A673 (cell line): Measurements from ENCODE around the gene TCF12.
"Not testable (repeated sequence)": the region's sequence is repeated elsewhere in the genome, so short reads cannot be mapped to it uniquely, and the experiment has no call there.

Experiments
- EZH2 ChIP-seq: fragments of 200-600 bp; sonication (generic); IDR thresholded peaks from 2 replicates; pipeline ENCODE4 v1.6.1; 2017; ENCODE audit warnings: borderline replicate concordance, low read depth, mild to moderate bottlenecking, mixed read lengths, antibody characterized with exemption, low read length; ENCODE audit not compliant: poor library complexity, severe bottlenecking
- TF ChIP-seq, protein P1 (sequence below): fragments of 300-800, 200-600 bp; sonication (generic); conservative IDR thresholded peaks from 2 replicates; pipeline ENCODE4 v1.5.1; 2017; ENCODE audit warnings: low read depth, mild to moderate bottlenecking, antibody characterized with exemption, low read length, moderate library complexity, mixed read lengths

DNA sequence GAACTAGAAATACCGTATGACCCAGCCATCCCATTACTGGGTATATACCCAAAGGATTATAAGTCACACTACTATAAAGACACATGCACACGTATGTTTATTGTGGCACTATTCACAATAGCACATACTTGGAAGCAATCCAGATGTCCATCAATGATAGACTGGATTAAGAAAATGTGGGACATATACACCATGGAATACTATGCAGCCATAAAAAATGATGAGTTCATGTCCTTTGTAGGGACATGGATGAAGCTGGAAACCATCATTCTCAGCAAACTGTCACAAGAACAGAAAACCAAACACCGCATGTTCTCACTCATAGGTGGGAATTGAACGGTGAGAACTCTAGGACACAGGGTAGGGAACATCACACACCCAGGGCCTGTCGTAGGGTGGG, 36.6 kb downstream of the TCF12 start:
- TF ChIP-seq, protein P1, sequence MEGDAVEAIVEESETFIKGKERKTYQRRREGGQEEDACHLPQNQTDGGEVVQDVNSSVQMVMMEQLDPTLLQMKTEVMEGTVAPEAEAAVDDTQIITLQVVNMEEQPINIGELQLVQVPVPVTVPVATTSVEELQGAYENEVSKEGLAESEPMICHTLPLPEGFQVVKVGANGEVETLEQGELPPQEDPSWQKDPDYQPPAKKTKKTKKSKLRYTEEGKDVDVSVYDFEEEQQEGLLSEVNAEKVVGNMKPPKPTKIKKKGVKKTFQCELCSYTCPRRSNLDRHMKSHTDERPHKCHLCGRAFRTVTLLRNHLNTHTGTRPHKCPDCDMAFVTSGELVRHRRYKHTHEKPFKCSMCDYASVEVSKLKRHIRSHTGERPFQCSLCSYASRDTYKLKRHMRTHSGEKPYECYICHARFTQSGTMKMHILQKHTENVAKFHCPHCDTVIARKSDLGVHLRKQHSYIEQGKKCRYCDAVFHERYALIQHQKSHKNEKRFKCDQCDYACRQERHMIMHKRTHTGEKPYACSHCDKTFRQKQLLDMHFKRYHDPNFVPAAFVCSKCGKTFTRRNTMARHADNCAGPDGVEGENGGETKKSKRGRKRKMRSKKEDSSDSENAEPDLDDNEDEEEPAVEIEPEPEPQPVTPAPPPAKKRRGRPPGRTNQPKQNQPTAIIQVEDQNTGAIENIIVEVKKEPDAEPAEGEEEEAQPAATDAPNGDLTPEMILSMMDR: not testable (repeated sequence)
- TF ChIP-seq EZH2: not testable (repeated sequence)
